Uterus (tissue), 4 donors: ENCODE measurements around the gene FERMT3. TPM values are rescaled to one million over a fixed set of nuclear protein-coding genes. Genes with fewer than 3 reads are reported as not detected.

Experiments
- DNase-seq, 2 donors: peaks; one replicate each; pipeline ENCODE4 v3.0.0-alpha.2; 2019 to 2020
- H3K27ac ChIP-seq, 2 donors: fragments of 200-600 bp; sonication (generic); 1 replicate in 1 of 2; 2 replicates in 1 of 2; pipeline ENCODE4 v1.5.1; 2016 to 2018
- H3K27me3 ChIP-seq, 2 donors: fragments of 200-600 bp; sonication (generic); one replicate each; pipeline ENCODE4 v1.5.1; 2018 to 2019; ENCODE audit warnings: control low read depth in 1 of 2
- H3K36me3 ChIP-seq, 2 donors: fragments of 200-600 bp; sonication (generic); one replicate each; pipeline ENCODE4 v1.5.1; 2019; ENCODE audit warnings: control low read depth in 1 of 2
- H3K4me1 ChIP-seq, 2 donors: fragments of 200-600 bp; sonication (generic); one replicate each; pipeline ENCODE4 v1.5.1; 2018 to 2019; ENCODE audit warnings: control low read depth in 1 of 2
- H3K4me3 ChIP-seq, 2 donors: fragments of 200-600 bp; sonication (generic); 1 replicate in 1 of 2; 2 replicates in 1 of 2; pipeline ENCODE4 v1.5.1; 2018 to 2019; ENCODE audit warnings: mild to moderate bottlenecking in 1 of 2
- H3K9me3 ChIP-seq, 2 donors: fragments of 200-600 bp; sonication (generic); one replicate each; pipeline ENCODE4 v1.5.1; 2019; ENCODE audit warnings: control low read depth in 1 of 2
- CTCF ChIP-seq, 4 experiments: fragments of 200-600 bp in 2 of 4; fragments of 450-650 bp in 2 of 4; sonication (generic) in 2 of 4; IDR thresholded peaks; one replicate each; pipeline ENCODE4 v1.5.1; 2016 to 2019; ENCODE audit warnings: antibody characterized with exemption in 4 of 4, mild to moderate bottlenecking in 2 of 4, moderate library complexity in 1 of 4
- POLR2A ChIP-seq, 2 donors: fragments of 450-650 bp; IDR thresholded peaks; one replicate each; pipeline ENCODE4 v1.6.1; 2016; ENCODE audit warnings: antibody characterized with exemption in 2 of 2, mild to moderate bottlenecking in 1 of 2, moderate library complexity in 1 of 2
- intact Hi-C: fragments of 100-400 bp; cut with DNase I; formaldehyde crosslinking; loops from one replicate; pipeline ENCODE4 v1.15.1; 2023; ENCODE audit warnings: low total_unique reads
- total RNA-seq, 4 donors: library from RNA; depleted of rRNA in 3 of 4; stranded (reverse); fragments of >200 nt in 3 of 4; gene quantifications; one replicate each; pipeline versions ENCODE4 v1.1.0 to v1.2.4, GENCODE V29; 2014 to 2023
- donor health status: DM: yes; HTN: yes; CAD: no.

Gene FERMT3
- total RNA-seq, 4 donors from 2014 or later: 3.1 to 50.3 (median 9.3) TPM

- intact Hi-C loops: loop anchor here (5.0 kb wide), 1 partner anchor 89 kb away; no protein-coding TSS in a partner anchor
- no peaks in the 10 kb centered on the region for H3K4me1 ChIP-seq
- H3K27ac ChIP-seq: peak overlapping the region; percentile 65 to 78
- peak in 1 of 2 donors; percentile 18 for DNase-seq
- no peaks in the 10 kb centered on the region for H3K9me3 ChIP-seq
- TF ChIP-seq POLR2A (IDR thresholded peaks at IDR 0.05) (no peak), CTCF (IDR thresholded peaks at IDR 0.05) (no peak)
- H3K27me3 ChIP-seq: no peaks in the 10 kb centered on the region
- no peaks in the 10 kb centered on the region for H3K36me3 ChIP-seq
- no peak overlapping the region for H3K4me3 ChIP-seq
These were observed 1.7 kb downstream of the FERMT3 start for GRCh38 chr11:64208086-64208795.

- Histone ChIP-seq H3K4me1 (no peaks in the 10 kb centered on the region), H3K9me3 (no peaks in the 10 kb centered on the region), H3K27me3 (no peaks in the 10 kb centered on the region), H3K4me3 (no peak overlapping the region), H3K27ac (peak overlapping the region; percentile 65 to 78), H3K36me3 (no peaks in the 10 kb centered on the region)
- intact Hi-C loops: loop anchor here (5.0 kb wide), 1 partner anchor 88 kb away; no protein-coding TSS in a partner anchor
- no peak for DNase-seq
- TF ChIP-seq CTCF (IDR thresholded peaks at IDR 0.05): no peak
- TF ChIP-seq POLR2A (IDR thresholded peaks at IDR 0.05): no peak
These were observed 2.5 kb downstream of the FERMT3 start for GRCh38 chr11:64208796-64209562.

- Histone ChIP-seq H3K27me3 (no peaks in the 10 kb centered on the region), H3K9me3 (no peaks in the 10 kb centered on the region), H3K4me1 (no peaks in the 10 kb centered on the region), H3K4me3 (no peak overlapping the region), H3K36me3 (no peaks in the 10 kb centered on the region), H3K27ac (no peak overlapping the region)
- DNase-seq: no peak
- no peak for TF ChIP-seq POLR2A (IDR thresholded peaks at IDR 0.05)
- TF ChIP-seq CTCF (IDR thresholded peaks at IDR 0.05): no peak
- intact Hi-C loops: loop anchor here (5.0 kb wide), 1 partner anchor 88 kb away; no protein-coding TSS in a partner anchor
These were observed 3.0 kb downstream of the FERMT3 start for GRCh38 chr11:64209563-64209843.

- Histone ChIP-seq H3K9me3 (no peaks in the 10 kb centered on the region), H3K36me3 (no peaks in the 10 kb centered on the region)
- intact Hi-C loops: no loop called here
These were observed 3.9 kb downstream of the FERMT3 start for GRCh38 chr11:64210301-64211020.

More at GRCh38 chr11:64210301-64211020, 3.9 kb downstream of the FERMT3 start:
- Histone ChIP-seq H3K4me3 (no peak overlapping the region), H3K27me3 (no peaks in the 10 kb centered on the region), H3K4me1 (no peaks in the 10 kb centered on the region), H3K27ac (no peak overlapping the region)
- TF ChIP-seq CTCF (IDR thresholded peaks at IDR 0.05): no peak
- no peak for DNase-seq
